Stomach (tissue), 9 donors: ENCODE data around the gene OGFOD1. TPM values are rescaled to one million over a fixed set of nuclear protein-coding genes. Genes with fewer than 3 reads are reported as not detected.

ENCODE experiments used
- DNase-seq, 2 donors: peaks; one replicate each; pipeline versions ENCODE4 v3.0.0 to v3.0.0-alpha.2; 2013 to 2019
- H3K27ac ChIP-seq, 5 donors: fragments of 200-600 bp in 4 of 5; sonication (generic) in 4 of 5; one replicate each; pipeline ENCODE4 v1.5.1; 2013 to 2019; ENCODE audit warnings: mild to moderate bottlenecking in 1 of 5, moderate library complexity in 1 of 5
- H3K27me3 ChIP-seq, 3 donors: fragments of 200-600 bp; sonication (generic); one replicate each; pipeline ENCODE4 v1.5.1; 2017 to 2019; ENCODE audit warnings: mixed run types in 1 of 3
- H3K36me3 ChIP-seq, 4 donors: fragments of 200-600 bp; sonication (generic); 1 replicate in 3 of 4; 2 replicates in 1 of 4; pipeline ENCODE4 v1.5.1; 2016 to 2019
- H3K4me1 ChIP-seq, 4 donors: fragments of 200-600 bp; sonication (generic); one replicate each; pipeline ENCODE4 v1.5.1; 2016 to 2019
- H3K4me3 ChIP-seq, 4 donors: fragments of 200-600 bp; sonication (generic) in 3 of 4; one replicate each; pipeline ENCODE4 v1.5.1; 2016 to 2019; ENCODE audit warnings: mild to moderate bottlenecking in 1 of 4
- H3K9me3 ChIP-seq, 4 donors: fragments of 200-600 bp; sonication (generic); one replicate each; pipeline ENCODE4 v1.5.1; 2016 to 2019
- EP300 ChIP-seq: sonication (generic); formaldehyde crosslinking; IDR thresholded peaks from one replicate; pipeline ENCODE4 v1.6.1; 2017; ENCODE audit warnings: antibody characterized with exemption
- POLR2A ChIP-seq, 4 donors: fragments of 450-650 bp; IDR thresholded peaks; one replicate each; pipeline ENCODE4 v1.6.1; 2016; ENCODE audit warnings: antibody characterized with exemption in 4 of 4, control low read depth in 2 of 4, mild to moderate bottlenecking in 1 of 4, moderate library complexity in 1 of 4
- POLR2AphosphoS5 ChIP-seq, 3 donors: sonication (generic); formaldehyde crosslinking; IDR thresholded peaks; one replicate each; pipeline ENCODE4 v1.6.1; 2016; ENCODE audit warnings: antibody characterized with exemption in 3 of 3
- WGBS, 5 donors: extraction: QIAGEN DNeasy Blood & Tissue Kit in 3 of 5; methylation state at CpG; one replicate each; pipeline versions ENCODE4 v1.1.5 to v1.1.7; 2013 to 2018; 5-methylcytosine and 5-hydroxymethylcytosine counted together
- intact Hi-C: fragments of 100-400 bp; cut with DNase I; formaldehyde crosslinking; loops from one replicate; pipeline ENCODE4 v1.15.1; 2023; ENCODE audit warnings: low total_unique reads
- polyA plus RNA-seq, 3 donors: library from polyadenylated mRNA; stranded (reverse); fragments of 200-250 nt; gene quantifications; one replicate each; pipeline ENCODE4 v1.2.3, GENCODE V29; 2013
- total RNA-seq, 5 donors: library from RNA; depleted of rRNA; stranded (reverse); fragments of >200 nt; gene quantifications; one replicate each; pipeline versions ENCODE4 v1.1.0 to v1.2.3, GENCODE V29; 2014 to 2016
- TF ChIP-seq, protein P1 (sequence below), 7 experiments: fragments of 450-650 bp in 4 of 7; fragments of 200-600 bp in 3 of 7; sonication (generic) in 3 of 7; IDR thresholded peaks; one replicate each; pipeline ENCODE4 v1.5.1; 2016 to 2019; ENCODE audit warnings: antibody characterized with exemption in 7 of 7, control low read depth in 2 of 7, mild to moderate bottlenecking in 1 of 7
- donor health status: healthy with polysubstance abuse.
- donor health status: Bipolar disorder and iron deficiency.
- donor health status: healthy.

The OGFOD1 gene
- total and polyA plus RNA-seq, 8 donors: 8.4 to 167 (median 25.6) TPM

DNA sequence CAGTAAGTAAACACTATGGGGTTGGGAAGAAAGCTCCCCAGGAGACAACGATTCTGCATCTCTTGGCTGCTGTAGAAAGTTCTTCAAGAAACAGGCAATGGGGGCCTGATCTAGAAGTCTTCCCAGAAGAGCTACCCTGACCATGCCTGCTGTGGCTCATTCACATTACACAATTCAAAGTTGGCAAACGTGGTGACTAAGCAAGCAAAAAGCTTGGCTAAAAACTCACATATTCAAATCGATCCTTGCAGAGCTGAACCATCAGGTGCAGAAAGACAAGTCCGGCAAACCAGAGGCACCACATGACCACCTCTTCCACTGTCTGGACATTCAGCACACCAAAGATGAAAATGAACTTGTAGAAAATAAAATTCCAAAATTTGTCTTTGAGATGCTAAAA is 42.2 kb upstream of the OGFOD1 start:
- no peak for TF ChIP-seq POLR2AphosphoS5 (IDR thresholded peaks at IDR 0.05)
- TF ChIP-seq, protein P1, sequence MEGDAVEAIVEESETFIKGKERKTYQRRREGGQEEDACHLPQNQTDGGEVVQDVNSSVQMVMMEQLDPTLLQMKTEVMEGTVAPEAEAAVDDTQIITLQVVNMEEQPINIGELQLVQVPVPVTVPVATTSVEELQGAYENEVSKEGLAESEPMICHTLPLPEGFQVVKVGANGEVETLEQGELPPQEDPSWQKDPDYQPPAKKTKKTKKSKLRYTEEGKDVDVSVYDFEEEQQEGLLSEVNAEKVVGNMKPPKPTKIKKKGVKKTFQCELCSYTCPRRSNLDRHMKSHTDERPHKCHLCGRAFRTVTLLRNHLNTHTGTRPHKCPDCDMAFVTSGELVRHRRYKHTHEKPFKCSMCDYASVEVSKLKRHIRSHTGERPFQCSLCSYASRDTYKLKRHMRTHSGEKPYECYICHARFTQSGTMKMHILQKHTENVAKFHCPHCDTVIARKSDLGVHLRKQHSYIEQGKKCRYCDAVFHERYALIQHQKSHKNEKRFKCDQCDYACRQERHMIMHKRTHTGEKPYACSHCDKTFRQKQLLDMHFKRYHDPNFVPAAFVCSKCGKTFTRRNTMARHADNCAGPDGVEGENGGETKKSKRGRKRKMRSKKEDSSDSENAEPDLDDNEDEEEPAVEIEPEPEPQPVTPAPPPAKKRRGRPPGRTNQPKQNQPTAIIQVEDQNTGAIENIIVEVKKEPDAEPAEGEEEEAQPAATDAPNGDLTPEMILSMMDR (IDR thresholded peaks at IDR 0.05): no peak
- no peak for TF ChIP-seq EP300
- TF ChIP-seq POLR2A (IDR thresholded peaks at IDR 0.05): no peak
- intact Hi-C loops: no loop called here
- Histone ChIP-seq H3K9me3 (no peaks in the 10 kb centered on the region), H3K4me1 (peaks cover 0 to 10% (median under 1%) of the 10 kb centered on the region in 4 donors), H3K27me3 (no peaks in the 10 kb centered on the region), H3K27ac (peak overlapping the region in 4 of 5 donors; percentile 12 to 62 (median 49)), H3K36me3 (peaks cover 16 to 81% (median 71%) of the 10 kb centered on the region in 4 donors), H3K4me3 (no peak overlapping the region)
- 46 to 63% (median 51%) methylated on average over 4 of the region's 4 CpGs for WGBS, 5 donors
- no peak for DNase-seq

GRCh38 chr16:56411123-56411522 is 40.2 kb upstream of the OGFOD1 start:
- H3K27me3 ChIP-seq: no peaks in the 10 kb centered on the region
- intact Hi-C loops: no loop called here
- H3K36me3 ChIP-seq: peaks cover 7 to 66% (median 56%) of the 10 kb centered on the region in 4 donors
- DNase-seq: no peak
- no peak overlapping the region for H3K4me3 ChIP-seq
- TF ChIP-seq, protein P1 (IDR thresholded peaks at IDR 0.05): no peak
- TF ChIP-seq POLR2AphosphoS5 (IDR thresholded peaks at IDR 0.05) (no peak), EP300 (no peak), POLR2A (IDR thresholded peaks at IDR 0.05) (no peak)
- 79 to 97% (median 90%) methylated on average over 5 of the region's 5 CpGs for WGBS, 5 donors
- H3K27ac ChIP-seq: no peak overlapping the region
- no peaks in the 10 kb centered on the region for H3K9me3 ChIP-seq
- peaks cover 0 to 27% (median 9%) of the 10 kb centered on the region in 4 donors for H3K4me1 ChIP-seq

- Histone ChIP-seq H3K27me3 (no peaks in the 10 kb centered on the region), H3K27ac (no peak overlapping the region), H3K9me3 (no peaks in the 10 kb centered on the region), H3K4me3 (no peak overlapping the region), H3K36me3 (peaks cover 7 to 66% (median 56%) of the 10 kb centered on the region in 4 donors), H3K4me1 (peaks cover 0 to 32% (median 10%) of the 10 kb centered on the region in 4 donors)
- 93 to 99% (median 98%) methylated on average over 2 of the region's 2 CpGs for WGBS, 5 donors
- no peak for TF ChIP-seq EP300
- no peak for TF ChIP-seq POLR2A (IDR thresholded peaks at IDR 0.05)
- TF ChIP-seq, protein P1 (IDR thresholded peaks at IDR 0.05): no peak
- TF ChIP-seq POLR2AphosphoS5 (IDR thresholded peaks at IDR 0.05): no peak
- DNase-seq: no peak
- intact Hi-C loops: no loop called here
These were observed 39.7 kb upstream of the OGFOD1 start for GRCh38 chr16:56411624-56412023.

DNA sequence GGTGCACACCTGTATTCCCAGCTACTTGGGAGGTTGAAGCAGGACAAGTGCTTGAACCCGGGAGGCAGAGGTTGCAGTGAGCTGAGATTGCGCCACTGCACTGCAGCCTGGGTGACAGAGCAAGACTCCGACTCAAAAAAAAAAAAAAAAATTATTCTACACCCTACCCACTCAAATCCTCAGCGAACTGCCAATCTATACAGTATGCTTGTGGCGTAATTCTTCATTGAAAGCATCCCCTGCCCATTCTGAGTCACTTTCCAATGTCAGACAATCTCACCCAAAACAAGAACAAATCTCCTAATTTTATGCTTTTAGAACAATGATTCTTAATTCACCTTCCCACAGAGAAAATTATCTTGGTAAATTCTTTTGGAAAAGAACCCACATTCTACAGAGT is 38.0 kb upstream of the OGFOD1 start:
- Histone ChIP-seq H3K4me1 (peaks cover 0 to 37% (median 10%) of the 10 kb centered on the region in 4 donors), H3K9me3 (no peaks in the 10 kb centered on the region), H3K27ac (no peak overlapping the region), H3K36me3 (peaks cover 4 to 49% (median 43%) of the 10 kb centered on the region in 4 donors), H3K4me3 (no peak overlapping the region), H3K27me3 (no peaks in the 10 kb centered on the region)
- WGBS, 5 donors: 75 to 97% (median 85%) methylated on average over 5 of the region's 5 CpGs
- intact Hi-C loops: no loop called here
- DNase-seq: no peak
- TF ChIP-seq POLR2A (IDR thresholded peaks at IDR 0.05) (no peak), EP300 (no peak), POLR2AphosphoS5 (IDR thresholded peaks at IDR 0.05) (no peak)
- TF ChIP-seq, protein P1 (IDR thresholded peaks at IDR 0.05): no peak
